ENCODE data around the gene MED6. TPM values are rescaled to one million over a fixed set of nuclear protein-coding genes. Genes with fewer than 3 reads are reported as not detected.

The MED6 gene
- total RNA-seq, 1 experiment from 2014 or later, result 55.3 TPM

DNA sequence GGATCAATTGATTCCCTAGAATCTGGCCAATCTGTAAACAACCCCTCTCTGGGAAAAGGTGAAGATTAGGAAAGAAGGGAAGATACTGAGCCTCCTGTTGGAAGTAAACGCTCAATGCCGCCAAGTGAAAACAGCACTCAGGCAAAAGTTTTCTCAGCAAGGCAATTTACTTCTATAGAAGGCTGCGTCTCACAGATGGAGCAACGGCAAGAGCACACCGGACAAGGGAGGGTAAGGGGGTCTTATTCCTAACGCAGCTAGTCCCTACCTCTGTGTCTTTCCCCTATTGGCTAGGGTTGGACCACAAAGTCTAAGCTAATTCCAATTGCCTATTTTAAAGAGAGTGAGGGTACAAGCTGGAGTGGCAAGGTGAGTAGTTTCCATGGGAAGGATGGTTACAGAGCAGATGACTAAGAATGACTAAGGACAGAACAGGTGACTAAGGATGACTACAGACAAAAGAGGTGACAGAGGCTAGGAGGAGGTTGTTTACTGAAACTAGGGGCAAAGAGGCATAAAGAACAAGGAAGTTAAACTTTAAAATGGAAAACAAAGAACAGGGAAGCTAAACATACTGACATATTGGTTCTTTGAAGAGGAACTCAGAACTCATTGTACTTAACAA, 35.6 kb upstream of the MED6 start:
- H3K9me3 ChIP-seq (ENCODE audit: control insufficient read depth, low read depth, low read length), result no peaks in the 10 kb centered on the region
- H2AFZ ChIP-seq (ENCODE audit: low read length), result no peak overlapping the region
- no peak overlapping the region for H2BK20ac ChIP-seq (ENCODE audit: low read depth, low read length, poor library complexity, severe bottlenecking)
- no peak for TF ChIP-seq CTCF (conservative IDR thresholded peaks at IDR 0.05)
- H2BK120ac ChIP-seq (ENCODE audit: low read depth, low read length, poor library complexity, severe bottlenecking), result no peak overlapping the region
- no peak overlapping the region for H4K91ac ChIP-seq (ENCODE audit: insufficient read length, low read depth, low read length)
- no peak overlapping the region for H3K14ac ChIP-seq (ENCODE audit: insufficient read depth, low read length)
- H3K79me1 ChIP-seq (ENCODE audit: insufficient read depth, low read depth, low read length, poor library complexity, severe bottlenecking), result no peaks in the 10 kb centered on the region
- no peak overlapping the region for H2BK5ac ChIP-seq (ENCODE audit: insufficient read length, low read length)
- peaks cover 2% of the 10 kb centered on the region; the same call in 1 of the 2 replicates for H3K79me2 ChIP-seq (ENCODE audit: insufficient read depth, low read length)
- H2BK12ac ChIP-seq (ENCODE audit: insufficient read length, low read depth, low read length), result no peak overlapping the region
- Mint-ChIP-seq H3K4me3 (no peak overlapping the region), H3K4me1 (peaks cover 13 to 14% of the 10 kb centered on the region in 2 experiments), H3K9me3 (peaks cover 4 to 5% of the 10 kb centered on the region in 2 experiments; a peak in 4 of 5 replicates), H3K36me3 (ENCODE audit: insufficient read depth in 1 of 3, low read depth in 3 of 3) (peaks cover 2 to 12% (median 5%) of the 10 kb centered on the region in 3 experiments; a peak in 5 of 7 replicates), H3K27me3 (ENCODE audit: low read depth) (peaks cover 1% of the 10 kb centered on the region; the same call in 1 of the 2 replicates), H3K27ac (no peak overlapping the region)
- no CpG with 5 or more reads among the region's 6 CpGs for WGBS (ENCODE audit: extremely low coverage, insufficient read length, low lambda C conversion rate)
- no peak overlapping the region for H3K18ac ChIP-seq (ENCODE audit: insufficient read length, low read depth, low read length)
- H3K9ac ChIP-seq (ENCODE audit: extremely low read depth, insufficient read length, low read length), result no peak overlapping the region
- no peak overlapping the region for H3K4ac ChIP-seq (ENCODE audit: low read depth, low read length)
- no peak overlapping the region for H3K56ac ChIP-seq (ENCODE audit: insufficient read length, low read depth, low read length)
- no peaks in the 10 kb centered on the region for H4K20me1 ChIP-seq (ENCODE audit: control insufficient read depth, insufficient read depth, insufficient read length)
- H3K27me3 ChIP-seq (ENCODE audit: insufficient read depth, low read length), result no peaks in the 10 kb centered on the region
- DNase-seq, result no peak
- no peak overlapping the region for H4K5ac ChIP-seq (ENCODE audit: insufficient read length, low read depth, low read length)
- no peak overlapping the region for H3K4me2 ChIP-seq (ENCODE audit: insufficient read depth, insufficient read length, low read length)
- peaks cover 5% of the 10 kb centered on the region for H3K4me1 ChIP-seq (ENCODE audit: insufficient read depth, low read length)
- H3K27ac ChIP-seq (ENCODE audit: insufficient read length, low read depth, low read length), result no peak overlapping the region
- no peak overlapping the region for H2BK15ac ChIP-seq (ENCODE audit: low read depth, low read length)
- no peak overlapping the region for H3K23ac ChIP-seq (ENCODE audit: insufficient read length, low read depth, low read length)
- H4K8ac ChIP-seq (replicated peaks; ENCODE audit: insufficient read length, low read depth, low read length), result no peak overlapping the region
- H3T11ph ChIP-seq (ENCODE audit: low read length), result no peak overlapping the region
- H3K23me2 ChIP-seq (ENCODE audit: insufficient read length, low read depth, low read length, poor library complexity, severe bottlenecking), result peaks cover 6% of the 10 kb centered on the region
- H2AK5ac ChIP-seq (ENCODE audit: insufficient read length, low read length), result no peak overlapping the region
